Stomach smooth muscle (tissue), 2 donors: ENCODE data around the gene ZBTB7C.

Source experiments
- H3K27ac ChIP-seq: one replicate; pipeline ENCODE4 v1.7.0; 2013; ENCODE audit warnings: mild to moderate bottlenecking, low read length, inconsistent platforms
- H3K27me3 ChIP-seq, 2 donors: one replicate each; pipeline ENCODE4 v1.7.0; 2013; ENCODE audit warnings: low read length in 2 of 2; ENCODE audit not compliant: insufficient read depth in 2 of 2, control insufficient read depth in 1 of 2
- H3K36me3 ChIP-seq, 2 donors: one replicate each; pipeline ENCODE4 v1.7.0; 2013; ENCODE audit warnings: low read length in 2 of 2; ENCODE audit not compliant: control insufficient read depth in 2 of 2, insufficient read depth in 2 of 2
- H3K4me1 ChIP-seq: one replicate; pipeline ENCODE4 v1.7.0; 2013; ENCODE audit warnings: low read length; ENCODE audit not compliant: control insufficient read depth, insufficient read depth
- H3K4me3 ChIP-seq, 2 donors: one replicate each; pipeline ENCODE4 v1.7.0; 2013; ENCODE audit warnings: low read length in 2 of 2
- H3K9ac ChIP-seq, 2 donors: one replicate each; pipeline ENCODE4 v1.7.0; 2013; ENCODE audit warnings: low read length in 2 of 2, mild to moderate bottlenecking in 1 of 2
- H3K9me3 ChIP-seq, 2 donors: one replicate each; pipeline ENCODE4 v1.7.0; 2013; ENCODE audit warnings: low read length in 2 of 2; ENCODE audit not compliant: control insufficient read depth in 2 of 2
- donor health status: healthy.
- donor health status: Pancreatic carcinoma.

Gene ZBTB7C

GRCh38 chr18:48404716-48405507 is 4.3 kb downstream of the ZBTB7C start:
- Histone ChIP-seq H3K27ac (no peak overlapping the region), H3K4me1 (peaks cover 20% of the 10 kb centered on the region), H3K9me3 (no peaks in the 10 kb centered on the region), H3K4me3 (no peak overlapping the region), H3K36me3 (no peaks in the 10 kb centered on the region), H3K27me3 (peaks cover 10 to 14% of the 10 kb centered on the region in 2 donors), H3K9ac (no peak overlapping the region)

- Histone ChIP-seq H3K27me3 (peaks cover 8 to 10% of the 10 kb centered on the region in 2 donors), H3K27ac (no peak overlapping the region), H3K9me3 (no peaks in the 10 kb centered on the region), H3K4me1 (peaks cover 10% of the 10 kb centered on the region), H3K9ac (no peak overlapping the region), H3K36me3 (no peaks in the 10 kb centered on the region), H3K4me3 (no peak overlapping the region)
Observed at GRCh38 chr18:48402953-48403352, 6.2 kb downstream of the ZBTB7C start.

DNA sequence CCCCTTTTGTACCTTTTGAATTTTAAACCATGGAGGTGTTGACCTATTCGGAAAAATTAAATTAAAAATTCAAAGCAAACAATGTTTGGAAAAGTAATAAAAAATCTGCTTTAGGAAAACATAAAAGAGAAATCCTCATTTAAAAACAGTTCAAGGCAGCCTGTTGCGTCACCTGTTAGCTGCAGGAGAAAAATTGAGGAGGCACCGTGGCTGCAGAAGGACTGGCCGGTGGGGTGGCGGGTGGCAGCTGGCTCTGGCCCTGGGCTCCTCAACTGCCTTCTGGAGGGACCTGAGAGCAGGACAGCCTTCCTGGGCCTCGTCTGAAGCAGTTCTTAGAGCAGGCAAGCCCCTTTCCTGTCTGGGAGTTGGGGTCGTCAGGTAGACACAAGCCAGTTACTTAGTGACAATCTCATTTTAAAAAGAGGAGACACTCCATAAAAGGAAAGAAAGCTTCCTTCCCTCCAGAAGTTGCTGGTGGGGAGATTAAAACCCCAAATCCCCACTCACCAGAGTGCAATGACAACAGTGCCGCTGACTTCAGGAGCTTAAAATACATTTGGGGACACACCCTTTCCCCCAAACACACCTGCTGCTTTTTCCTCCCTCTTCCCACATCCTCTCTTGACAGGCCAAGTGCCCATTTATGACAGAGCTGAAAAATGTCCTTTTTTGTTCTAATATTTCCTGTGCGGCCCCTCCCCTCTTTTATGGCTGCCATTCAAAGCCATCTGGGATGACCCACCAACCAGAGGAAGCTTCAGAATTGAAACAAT is 9.7 kb downstream of the ZBTB7C start:
- Histone ChIP-seq H3K4me1 (peaks cover 3% of the 10 kb centered on the region), H3K4me3 (no peak overlapping the region), H3K36me3 (no peaks in the 10 kb centered on the region), H3K9me3 (no peaks in the 10 kb centered on the region), H3K9ac (no peak overlapping the region), H3K27me3 (peaks cover 0 to 5% of the 10 kb centered on the region in 2 donors), H3K27ac (no peak overlapping the region)

GRCh38 chr18:48398074-48398473 is 11.1 kb downstream of the ZBTB7C start:
- Histone ChIP-seq H3K4me3 (no peak overlapping the region), H3K36me3 (no peaks in the 10 kb centered on the region), H3K4me1 (no peaks in the 10 kb centered on the region), H3K27me3 (peaks cover 3 to 5% of the 10 kb centered on the region in 2 donors), H3K9ac (no peak overlapping the region), H3K27ac (no peak overlapping the region), H3K9me3 (no peaks in the 10 kb centered on the region)

- H3K4me3 ChIP-seq = no peak overlapping the region
- no peak overlapping the region for H3K27ac ChIP-seq
- H3K9ac ChIP-seq = no peak overlapping the region
- no peaks in the 10 kb centered on the region for H3K36me3 ChIP-seq
- peaks cover 3% of the 10 kb centered on the region for H3K4me1 ChIP-seq
- peaks cover 3 to 5% of the 10 kb centered on the region in 2 donors for H3K27me3 ChIP-seq
- H3K9me3 ChIP-seq = no peaks in the 10 kb centered on the region
Observed at GRCh38 chr18:48397021-48397420, 12.2 kb downstream of the ZBTB7C start.

GRCh38 chr18:48396561-48396960 is 12.6 kb downstream of the ZBTB7C start:
- no peaks in the 10 kb centered on the region for H3K9me3 ChIP-seq
- H3K36me3 ChIP-seq = no peaks in the 10 kb centered on the region
- H3K27me3 ChIP-seq = peaks cover 3 to 5% of the 10 kb centered on the region in 2 donors
- no peak overlapping the region for H3K4me3 ChIP-seq
- H3K4me1 ChIP-seq = peaks cover 3% of the 10 kb centered on the region
- H3K27ac ChIP-seq = no peak overlapping the region
- no peak overlapping the region for H3K9ac ChIP-seq

- H3K9ac ChIP-seq = no peak overlapping the region
- peaks cover 3% of the 10 kb centered on the region for H3K4me1 ChIP-seq
- H3K9me3 ChIP-seq = no peaks in the 10 kb centered on the region
- H3K27me3 ChIP-seq = peaks cover 3 to 5% of the 10 kb centered on the region in 2 donors
- H3K36me3 ChIP-seq = no peaks in the 10 kb centered on the region
- no peak overlapping the region for H3K27ac ChIP-seq
- H3K4me3 ChIP-seq = no peak overlapping the region
Observed at GRCh38 chr18:48395646-48396045, 13.5 kb downstream of the ZBTB7C start.

DNA sequence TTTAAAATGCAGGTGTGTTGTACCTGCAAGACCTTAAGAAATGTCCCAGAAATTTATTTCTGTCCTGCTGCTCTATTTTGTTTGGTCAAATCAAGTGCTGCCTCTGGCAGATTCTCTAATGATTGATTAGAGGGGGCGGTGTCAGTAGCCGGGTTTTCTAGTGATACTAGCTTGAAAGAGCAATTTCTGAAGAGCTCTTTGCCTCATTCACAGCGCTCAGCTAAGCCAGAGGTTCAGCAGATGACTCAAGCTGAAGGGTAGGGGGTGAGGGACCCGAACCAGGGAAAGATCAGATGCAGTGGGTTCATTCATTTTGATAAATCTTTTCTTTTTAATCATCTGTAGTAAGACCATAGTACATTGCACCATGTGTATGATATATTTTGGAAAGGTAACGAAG is 15.0 kb downstream of the ZBTB7C start:
- Histone ChIP-seq H3K9me3 (no peaks in the 10 kb centered on the region), H3K4me1 (peaks cover 3% of the 10 kb centered on the region), H3K4me3 (no peak overlapping the region), H3K27me3 (peaks cover 3 to 5% of the 10 kb centered on the region in 2 donors), H3K27ac (no peak overlapping the region), H3K9ac (no peak overlapping the region), H3K36me3 (no peaks in the 10 kb centered on the region)

- no peaks in the 10 kb centered on the region for H3K36me3 ChIP-seq
- no peaks in the 10 kb centered on the region for H3K9me3 ChIP-seq
- H3K4me1 ChIP-seq = peaks cover 6% of the 10 kb centered on the region
- H3K9ac ChIP-seq = no peak overlapping the region
- H3K4me3 ChIP-seq = no peak overlapping the region
- peaks cover 3 to 5% of the 10 kb centered on the region in 2 donors for H3K27me3 ChIP-seq
- H3K27ac ChIP-seq = no peak overlapping the region
Observed at GRCh38 chr18:48393776-48394175, 15.4 kb downstream of the ZBTB7C start.

- Histone ChIP-seq H3K9ac (no peak overlapping the region), H3K4me3 (no peak overlapping the region), H3K27ac (no peak overlapping the region), H3K9me3 (no peaks in the 10 kb centered on the region), H3K4me1 (peaks cover 6% of the 10 kb centered on the region), H3K36me3 (no peaks in the 10 kb centered on the region), H3K27me3 (peaks cover 3 to 5% of the 10 kb centered on the region in 2 donors)
Observed at GRCh38 chr18:48393170-48393569, 16.0 kb downstream of the ZBTB7C start.

DNA sequence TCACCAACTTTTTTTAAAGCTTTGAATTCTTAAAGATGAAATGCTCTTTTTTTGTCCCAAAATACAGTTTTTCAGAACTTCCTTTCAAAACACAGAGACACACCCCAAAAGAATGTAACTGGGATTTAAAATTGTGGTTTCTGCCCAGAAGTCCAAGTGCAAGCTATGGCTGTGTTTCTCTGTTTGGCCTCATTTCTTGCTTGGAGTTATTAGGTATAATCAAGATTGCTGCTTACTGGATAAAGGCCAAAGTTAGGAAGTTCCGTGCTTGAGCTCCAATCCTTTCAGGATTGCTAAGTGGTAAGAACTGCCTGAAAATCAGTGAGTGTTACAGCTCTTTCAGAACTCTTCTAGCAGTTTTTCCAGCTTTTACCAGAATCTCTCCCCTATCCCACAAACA is 16.9 kb downstream of the ZBTB7C start:
- peaks cover 0 to 3% of the 10 kb centered on the region in 2 donors for H3K27me3 ChIP-seq
- H3K36me3 ChIP-seq = no peaks in the 10 kb centered on the region
- no peak overlapping the region for H3K4me3 ChIP-seq
- no peak overlapping the region for H3K27ac ChIP-seq
- peaks cover 6% of the 10 kb centered on the region for H3K4me1 ChIP-seq
- H3K9me3 ChIP-seq = no peaks in the 10 kb centered on the region
- no peak overlapping the region for H3K9ac ChIP-seq
